ENCODE results near the gene INSYN2B.

INSYN2B gene

DNA sequence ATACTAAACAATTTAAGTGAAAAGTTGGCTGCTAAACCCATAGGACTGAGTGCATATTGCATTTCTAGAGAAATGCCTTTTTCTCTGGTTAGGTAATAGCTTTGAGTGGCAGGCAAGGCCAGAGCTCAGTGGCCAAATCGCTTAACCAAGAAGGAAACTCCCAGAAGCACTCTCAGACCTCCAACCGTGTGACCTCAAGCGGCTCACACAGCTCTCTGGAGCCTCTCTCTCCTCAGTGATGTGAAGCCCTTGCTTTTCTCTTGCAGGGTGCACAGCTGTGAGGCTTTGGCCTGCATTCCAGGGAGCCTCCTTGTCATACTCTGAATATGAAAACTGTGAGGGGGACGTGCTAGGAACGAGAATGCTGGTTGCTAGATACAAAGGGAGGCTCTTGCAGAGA lies 106.7 kb downstream of the INSYN2B start:
- Histone ChIP-seq H3K27me3 (ENCODE audit: insufficient read depth, low read length) (no peaks in the 10 kb centered on the region), H3F3A (ENCODE audit: insufficient read depth, low read length) (no peaks in the 10 kb centered on the region)

DNA sequence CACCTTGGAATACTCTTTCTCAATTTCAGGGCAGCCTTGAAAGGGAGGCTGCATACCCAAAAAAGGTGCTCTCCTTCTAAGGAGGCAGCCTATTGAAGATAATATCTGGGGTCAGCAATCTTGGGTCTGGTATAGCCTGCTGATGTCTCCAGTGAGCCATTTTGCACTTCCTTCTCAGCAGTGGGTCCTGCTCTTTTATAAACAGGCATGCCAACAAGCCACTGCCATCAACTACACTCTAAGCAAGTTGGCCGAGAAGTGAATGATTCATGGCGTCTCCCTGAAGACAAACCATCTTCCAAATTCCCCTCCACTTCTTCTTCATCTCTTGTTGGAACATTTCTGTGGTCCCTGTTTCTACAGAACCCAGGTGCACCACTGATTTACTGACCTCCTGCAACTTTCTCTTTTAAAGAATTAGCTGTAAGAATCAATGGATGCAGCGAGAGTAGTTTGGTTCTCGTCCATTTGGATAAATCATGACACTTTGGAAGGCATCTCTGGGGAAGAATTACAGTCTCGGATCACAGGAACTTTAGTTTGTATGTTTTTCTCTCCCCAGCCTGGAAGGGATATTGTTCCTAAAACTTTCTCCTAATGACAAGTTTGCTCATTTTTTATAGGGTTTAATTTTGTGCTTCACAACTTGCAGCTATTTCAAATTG lies 108.3 kb downstream of the INSYN2B start:
- Histone ChIP-seq H3K27me3 (ENCODE audit: insufficient read depth, low read length) (no peaks in the 10 kb centered on the region), H3K9me2 (ENCODE audit: low read depth, low read length) (no peaks in the 10 kb centered on the region)
- TF ChIP-seq, protein P1, sequence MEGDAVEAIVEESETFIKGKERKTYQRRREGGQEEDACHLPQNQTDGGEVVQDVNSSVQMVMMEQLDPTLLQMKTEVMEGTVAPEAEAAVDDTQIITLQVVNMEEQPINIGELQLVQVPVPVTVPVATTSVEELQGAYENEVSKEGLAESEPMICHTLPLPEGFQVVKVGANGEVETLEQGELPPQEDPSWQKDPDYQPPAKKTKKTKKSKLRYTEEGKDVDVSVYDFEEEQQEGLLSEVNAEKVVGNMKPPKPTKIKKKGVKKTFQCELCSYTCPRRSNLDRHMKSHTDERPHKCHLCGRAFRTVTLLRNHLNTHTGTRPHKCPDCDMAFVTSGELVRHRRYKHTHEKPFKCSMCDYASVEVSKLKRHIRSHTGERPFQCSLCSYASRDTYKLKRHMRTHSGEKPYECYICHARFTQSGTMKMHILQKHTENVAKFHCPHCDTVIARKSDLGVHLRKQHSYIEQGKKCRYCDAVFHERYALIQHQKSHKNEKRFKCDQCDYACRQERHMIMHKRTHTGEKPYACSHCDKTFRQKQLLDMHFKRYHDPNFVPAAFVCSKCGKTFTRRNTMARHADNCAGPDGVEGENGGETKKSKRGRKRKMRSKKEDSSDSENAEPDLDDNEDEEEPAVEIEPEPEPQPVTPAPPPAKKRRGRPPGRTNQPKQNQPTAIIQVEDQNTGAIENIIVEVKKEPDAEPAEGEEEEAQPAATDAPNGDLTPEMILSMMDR (IDR thresholded peaks at IDR 0.05; ENCODE audit: low read length): no peak
- no peak for TF ChIP-seq EZH2 (IDR thresholded peaks at IDR 0.05; ENCODE audit: borderline replicate concordance, low read length)

More for the DNA sequence above, 106.7 kb downstream of the INSYN2B start:
- Histone ChIP-seq H3K9ac (ENCODE audit: low read length) (no peak overlapping the region), H3K27ac (ENCODE audit: low read depth, low read length, poor library complexity, severe bottlenecking) (no peak overlapping the region), H3K79me2 (ENCODE audit: insufficient read depth, low read length) (no peaks in the 10 kb centered on the region), H3K4me1 (ENCODE audit: insufficient read depth, low read length, severe bottlenecking) (no peaks in the 10 kb centered on the region), H3K9me3 (ENCODE audit: low read length) (no peaks in the 10 kb centered on the region), H3K4me3 (ENCODE audit: low read depth, low read length, poor library complexity, severe bottlenecking) (no peak overlapping the region), H3K36me3 (ENCODE audit: insufficient read depth, low read length) (peaks cover 5% of the 10 kb centered on the region; the same call in 1 of the 2 replicates), H3K4me2 (ENCODE audit: low read length) (no peak overlapping the region), H3K9me2 (ENCODE audit: low read depth, low read length) (no peaks in the 10 kb centered on the region), H4K20me1 (ENCODE audit: insufficient read depth, low read length) (no peaks in the 10 kb centered on the region), H2AFZ (ENCODE audit: low read length) (no peak overlapping the region)
- no peak for TF ChIP-seq EZH2 (IDR thresholded peaks at IDR 0.05; ENCODE audit: borderline replicate concordance, low read length)
- TF ChIP-seq, protein P1 (IDR thresholded peaks at IDR 0.05; ENCODE audit: low read length): no peak

DNA sequence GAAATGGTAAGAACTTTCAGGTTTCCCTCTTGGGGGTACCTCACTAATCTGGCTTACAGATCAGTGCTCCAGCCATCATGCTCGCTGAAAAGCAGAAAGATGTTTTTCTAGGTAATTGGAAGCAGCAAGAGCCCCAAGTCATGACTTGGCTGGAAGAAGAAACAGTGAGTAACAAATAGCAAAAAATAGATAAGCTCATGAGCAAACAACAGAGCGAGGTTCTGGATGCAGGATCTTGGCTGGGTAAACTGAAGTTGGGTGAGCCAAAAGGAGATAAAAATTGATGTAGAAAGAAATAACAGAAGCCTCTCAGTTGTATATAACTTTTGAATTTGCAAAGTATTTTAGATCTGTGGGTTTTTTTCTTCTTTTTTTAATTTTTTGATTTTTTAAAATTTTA lies 110.1 kb downstream of the INSYN2B start:
- H3K4me1 ChIP-seq (ENCODE audit: insufficient read depth, low read length, severe bottlenecking): no peaks in the 10 kb centered on the region
- H2AFZ ChIP-seq (ENCODE audit: low read length): no peak overlapping the region
- no peaks in the 10 kb centered on the region for H3K79me2 ChIP-seq (ENCODE audit: insufficient read depth, low read length)
- no peaks in the 10 kb centered on the region for H3K9me2 ChIP-seq (ENCODE audit: low read depth, low read length)
- no peak overlapping the region for H3K4me3 ChIP-seq (ENCODE audit: low read depth, low read length, poor library complexity, severe bottlenecking)
- H4K20me1 ChIP-seq (ENCODE audit: insufficient read depth, low read length): no peaks in the 10 kb centered on the region
- no peak overlapping the region for H3K27ac ChIP-seq (ENCODE audit: low read depth, low read length, poor library complexity, severe bottlenecking)
- no peaks in the 10 kb centered on the region for H3K9me3 ChIP-seq (ENCODE audit: low read length)
- no peaks in the 10 kb centered on the region for H3K27me3 ChIP-seq (ENCODE audit: insufficient read depth, low read length)
- H3K9ac ChIP-seq (ENCODE audit: low read length): no peak overlapping the region
- peaks cover 17% of the 10 kb centered on the region; the same call in 1 of the 2 replicates for H3K36me3 ChIP-seq (ENCODE audit: insufficient read depth, low read length)
- TF ChIP-seq EZH2 (IDR thresholded peaks at IDR 0.05; ENCODE audit: borderline replicate concordance, low read length): no peak
- TF ChIP-seq, protein P1 (IDR thresholded peaks at IDR 0.05; ENCODE audit: low read length): no peak
- no peak overlapping the region for H3K4me2 ChIP-seq (ENCODE audit: low read length)
- H3F3A ChIP-seq (ENCODE audit: insufficient read depth, low read length): no peaks in the 10 kb centered on the region

More for the DNA sequence above, 108.3 kb downstream of the INSYN2B start:
- Histone ChIP-seq H3K9me3 (ENCODE audit: low read length) (no peaks in the 10 kb centered on the region), H3K9ac (ENCODE audit: low read length) (no peak overlapping the region), H3F3A (ENCODE audit: insufficient read depth, low read length) (no peaks in the 10 kb centered on the region), H3K4me1 (ENCODE audit: insufficient read depth, low read length, severe bottlenecking) (no peaks in the 10 kb centered on the region), H3K4me2 (ENCODE audit: low read length) (no peak overlapping the region), H3K27ac (ENCODE audit: low read depth, low read length, poor library complexity, severe bottlenecking) (no peak overlapping the region), H4K20me1 (ENCODE audit: insufficient read depth, low read length) (no peaks in the 10 kb centered on the region), H3K79me2 (ENCODE audit: insufficient read depth, low read length) (no peaks in the 10 kb centered on the region), H3K4me3 (ENCODE audit: low read depth, low read length, poor library complexity, severe bottlenecking) (no peak overlapping the region), H2AFZ (ENCODE audit: low read length) (no peak overlapping the region), H3K36me3 (ENCODE audit: insufficient read depth, low read length) (peaks cover 17% of the 10 kb centered on the region; the same call in 1 of the 2 replicates)

Measured in OCI-LY1 (cell line).